ENCODE data around the gene TXNDC15. TPM values are rescaled to one million over a fixed set of nuclear protein-coding genes. Genes with fewer than 3 reads are reported as not detected.

TXNDC15 gene
- total RNA-seq, 1 experiment from 2014 or later = 31.3 TPM

GRCh38 chr5:134944630-134945029, 70.5 kb downstream of the TXNDC15 start:
- Histone ChIP-seq H3K79me1 (ENCODE audit: insufficient read depth, low read depth, low read length, poor library complexity, severe bottlenecking) (no peaks in the 10 kb centered on the region), H3K9me3 (ENCODE audit: control insufficient read depth, low read depth, low read length) (no peaks in the 10 kb centered on the region), H3K9ac (ENCODE audit: extremely low read depth, insufficient read length, low read length) (no peak overlapping the region), H3K14ac (ENCODE audit: insufficient read depth, low read length) (no peak overlapping the region), H2BK20ac (ENCODE audit: low read depth, low read length, poor library complexity, severe bottlenecking) (no peak overlapping the region), H3K56ac (ENCODE audit: insufficient read length, low read depth, low read length) (no peak overlapping the region), H4K8ac (replicated peaks; ENCODE audit: insufficient read length, low read depth, low read length) (no peak overlapping the region), H2AFZ (ENCODE audit: low read length) (no peak overlapping the region), H2BK12ac (ENCODE audit: insufficient read length, low read depth, low read length) (no peak overlapping the region), H3T11ph (ENCODE audit: low read length) (no peak overlapping the region), H2BK120ac (ENCODE audit: low read depth, low read length, poor library complexity, severe bottlenecking) (no peak overlapping the region), H3K79me2 (ENCODE audit: insufficient read depth, low read length) (no peaks in the 10 kb centered on the region), H4K20me1 (ENCODE audit: control insufficient read depth, insufficient read depth, insufficient read length) (no peaks in the 10 kb centered on the region), H3K23ac (ENCODE audit: insufficient read length, low read depth, low read length) (no peak overlapping the region), H3K4me1 (ENCODE audit: insufficient read depth, low read length) (no peaks in the 10 kb centered on the region), H4K5ac (ENCODE audit: insufficient read length, low read depth, low read length) (no peak overlapping the region), H2BK5ac (ENCODE audit: insufficient read length, low read length) (no peak overlapping the region), H2AK5ac (ENCODE audit: insufficient read length, low read length) (no peak overlapping the region), H3K27me3 (ENCODE audit: insufficient read depth, low read length) (no peaks in the 10 kb centered on the region), H2BK15ac (ENCODE audit: low read depth, low read length) (no peak overlapping the region), H3K4me2 (ENCODE audit: insufficient read depth, insufficient read length, low read length) (no peak overlapping the region), H3K23me2 (ENCODE audit: insufficient read length, low read depth, low read length, poor library complexity, severe bottlenecking) (no peaks in the 10 kb centered on the region), H3K27ac (ENCODE audit: insufficient read length, low read depth, low read length) (no peak overlapping the region), H3K4ac (ENCODE audit: low read depth, low read length) (no peak overlapping the region), H3K18ac (ENCODE audit: insufficient read length, low read depth, low read length) (no peak overlapping the region), H4K91ac (ENCODE audit: insufficient read length, low read depth, low read length) (no peak overlapping the region)
- H3K9me3 Mint-ChIP-seq = no peaks in the 10 kb centered on the region
- WGBS (ENCODE audit: extremely low coverage, insufficient read length, low lambda C conversion rate) = no CpG with 5 or more reads among the region's 1 CpG
- no peaks in the 10 kb centered on the region for H3K27me3 Mint-ChIP-seq (ENCODE audit: low read depth)
- TF ChIP-seq CTCF (conservative IDR thresholded peaks at IDR 0.05) = no peak
- H3K27ac Mint-ChIP-seq = no peak overlapping the region
- DNase-seq = no peak
- H3K36me3 Mint-ChIP-seq (ENCODE audit: insufficient read depth in 1 of 3, low read depth in 3 of 3) = peaks cover 0 to 6% (median 6%) of the 10 kb centered on the region in 3 experiments; a peak in 5 of 7 replicates
- no peak overlapping the region for H3K4me3 Mint-ChIP-seq
- H3K4me1 Mint-ChIP-seq = peaks cover 0 to 2% of the 10 kb centered on the region in 2 experiments; a peak in 1 of 4 replicates
